GM11168 (cell line): ENCODE results near the gene CARNS1.

ENCODE experiments used
- in situ Hi-C: fragments of 300-500 bp; cut with MboI; formaldehyde crosslinking; loops from one replicate; pipeline ENCODE4 v1.12.0; 2022; ENCODE audit warnings: low sequenced_read_pairs; ENCODE audit not compliant: unreplicated experiment

CARNS1 gene

DNA sequence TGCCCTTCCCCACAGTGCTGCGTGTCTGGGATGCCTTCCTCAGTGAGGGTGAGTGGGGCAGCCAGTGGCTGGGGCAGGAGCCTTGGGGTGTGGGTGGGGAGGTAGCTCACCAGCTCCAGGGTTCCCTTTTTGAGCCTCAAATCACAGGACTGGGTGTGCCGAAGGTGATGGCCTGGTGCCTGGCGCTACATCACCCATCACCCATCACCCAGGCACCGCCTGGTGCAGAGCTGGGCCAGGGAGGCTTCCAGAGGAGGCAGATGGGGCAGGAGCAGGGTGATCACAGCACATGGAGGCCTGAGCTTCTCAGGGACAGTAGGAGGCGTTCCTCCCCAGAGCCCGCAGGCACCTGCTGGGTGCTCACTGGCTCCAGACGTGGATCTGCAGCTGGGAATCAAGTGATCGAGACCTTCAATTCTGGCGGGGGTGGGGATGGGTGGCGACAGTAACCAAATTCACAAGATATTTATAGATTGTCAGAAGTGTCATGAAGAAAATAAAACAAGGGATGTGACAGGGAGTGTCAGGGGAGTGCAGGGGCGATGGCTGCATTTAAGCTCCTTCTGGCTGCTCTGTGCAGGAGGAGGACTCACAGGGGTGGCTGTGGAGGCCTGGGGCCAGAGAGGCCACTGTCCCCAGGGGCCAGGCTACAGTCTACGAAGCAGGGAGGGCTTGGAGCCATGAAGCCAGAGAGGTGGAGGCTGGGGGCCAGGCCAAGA, 8.3 kb upstream of the CARNS1 start:
- in situ Hi-C loops, result loop anchor here (10.0 kb wide), 1 partner anchor 98 kb away; the partner anchor contains the start of genes CDK2AP2 and PITPNM1

DNA sequence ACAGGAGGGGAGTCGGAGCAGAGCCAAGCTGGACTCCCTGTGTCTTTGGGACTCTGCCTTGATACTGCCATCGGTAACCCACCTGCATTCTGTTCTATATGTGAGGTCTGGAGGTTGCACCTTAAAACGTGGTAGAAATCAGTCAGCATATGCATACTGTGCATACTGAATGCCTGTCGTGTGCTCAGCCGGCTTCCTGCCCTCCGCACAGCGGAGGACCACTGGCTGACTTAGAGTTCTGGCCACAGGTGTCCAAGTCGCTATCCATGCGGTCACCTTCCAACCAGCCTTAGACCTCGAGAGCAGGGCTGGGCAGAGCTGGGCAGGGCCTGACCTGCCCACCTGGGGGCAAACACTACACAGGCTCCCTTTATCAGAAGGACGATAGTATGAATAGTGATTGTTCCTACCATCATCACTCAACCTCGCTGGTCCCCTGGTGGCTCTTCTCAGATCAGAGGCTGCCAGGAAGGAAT, 7.8 kb upstream of the CARNS1 start:
- in situ Hi-C loops, result loop anchor here (10.0 kb wide), 1 partner anchor 97 kb away; the partner anchor contains the start of genes CDK2AP2 and PITPNM1

DNA sequence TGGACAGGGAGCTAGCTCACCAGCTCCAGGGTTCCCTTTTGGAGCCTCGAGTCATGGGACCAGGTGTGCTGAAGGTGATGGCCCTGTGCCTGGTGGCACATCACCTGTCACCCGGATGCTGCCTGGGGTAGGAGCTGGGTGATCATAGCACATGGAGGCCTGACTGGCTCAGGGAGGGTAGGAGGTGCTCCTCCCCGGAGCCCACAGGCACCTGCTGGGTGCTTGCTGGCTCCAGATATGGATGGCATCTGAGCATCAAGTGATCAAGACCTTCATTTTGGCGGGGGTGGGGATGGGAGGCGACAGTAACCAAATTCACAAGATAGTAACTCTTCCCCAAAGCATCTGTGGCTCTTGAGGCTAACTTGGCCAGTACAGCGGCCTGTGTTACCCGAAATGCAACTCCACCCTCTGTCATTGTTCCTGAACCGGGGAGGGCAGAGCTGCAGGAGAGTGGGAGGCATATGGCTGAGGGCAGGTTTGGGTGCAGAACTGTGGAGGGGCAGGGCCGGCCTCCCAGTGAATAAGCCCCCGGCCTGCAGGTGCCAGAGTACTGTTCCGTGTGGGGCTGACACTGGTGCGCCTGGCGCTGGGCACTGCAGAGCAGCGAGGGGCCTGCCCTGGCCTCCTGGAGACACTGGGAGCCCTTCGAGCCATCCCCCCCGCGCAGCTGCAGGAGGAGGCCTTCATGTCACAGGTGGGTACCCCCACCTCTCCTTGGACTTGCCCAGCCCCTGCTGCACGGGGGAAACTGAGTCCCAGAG, 6.9 kb upstream of the CARNS1 start:
- in situ Hi-C loops, result loop anchor here (10.0 kb wide), 1 partner anchor 96 kb away; the partner anchor contains the start of genes CDK2AP2 and PITPNM1

DNA sequence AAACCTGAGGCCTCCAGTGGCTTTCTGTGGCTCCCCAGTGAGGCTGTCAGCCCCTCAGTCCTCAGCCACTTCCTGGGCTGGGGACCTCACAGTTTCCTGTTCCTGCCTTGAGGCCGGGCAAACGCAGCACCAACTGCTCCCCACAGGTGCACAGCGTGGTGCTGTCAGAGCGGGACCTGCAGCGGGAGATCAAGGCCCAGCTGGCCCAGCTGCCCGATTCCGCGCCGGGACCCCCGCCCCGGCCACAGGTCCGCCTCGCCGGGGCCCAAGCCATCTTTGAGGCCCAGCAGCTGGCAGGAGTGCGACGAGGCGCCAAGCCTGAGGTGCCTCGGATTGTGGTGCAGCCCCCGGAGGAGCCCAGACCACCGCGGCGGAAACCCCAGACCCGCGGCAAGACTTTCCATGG, 6.2 kb upstream of the CARNS1 start:
- in situ Hi-C loops, result loop anchor here (10.0 kb wide), 1 partner anchor 96 kb away; the partner anchor contains the start of genes CDK2AP2 and PITPNM1

DNA sequence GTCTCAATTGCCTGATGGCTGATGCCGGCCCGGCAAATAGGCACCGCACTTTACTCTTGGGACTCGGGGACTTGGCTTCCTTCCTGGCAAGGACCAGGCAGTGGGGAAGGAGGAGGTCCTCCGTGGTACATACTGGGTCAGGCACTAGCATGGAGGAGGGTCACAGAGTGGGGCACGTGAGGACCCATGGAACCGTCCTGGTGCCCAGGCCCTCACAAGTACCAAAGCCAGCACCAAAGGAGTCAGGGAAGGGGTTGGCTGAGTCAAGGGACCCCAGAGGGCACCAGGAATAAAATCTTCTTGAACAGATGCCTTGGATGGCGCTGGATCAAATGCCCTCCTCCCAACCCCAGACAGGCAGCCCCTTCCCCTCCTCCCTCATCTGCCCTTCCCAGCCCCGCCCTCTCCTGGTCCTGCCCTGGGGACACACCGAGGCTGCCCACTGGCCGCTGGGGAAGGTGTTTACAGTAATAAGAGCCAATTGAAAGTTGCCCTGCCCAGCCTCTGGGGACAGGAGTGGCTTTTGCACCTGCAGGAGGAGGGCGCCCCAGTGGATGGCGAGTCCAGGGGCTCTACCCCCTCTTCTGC, 5.6 kb upstream of the CARNS1 start:
- in situ Hi-C loops, result loop anchor here (10.0 kb wide), 1 partner anchor 95 kb away; the partner anchor contains the start of genes CDK2AP2 and PITPNM1

DNA sequence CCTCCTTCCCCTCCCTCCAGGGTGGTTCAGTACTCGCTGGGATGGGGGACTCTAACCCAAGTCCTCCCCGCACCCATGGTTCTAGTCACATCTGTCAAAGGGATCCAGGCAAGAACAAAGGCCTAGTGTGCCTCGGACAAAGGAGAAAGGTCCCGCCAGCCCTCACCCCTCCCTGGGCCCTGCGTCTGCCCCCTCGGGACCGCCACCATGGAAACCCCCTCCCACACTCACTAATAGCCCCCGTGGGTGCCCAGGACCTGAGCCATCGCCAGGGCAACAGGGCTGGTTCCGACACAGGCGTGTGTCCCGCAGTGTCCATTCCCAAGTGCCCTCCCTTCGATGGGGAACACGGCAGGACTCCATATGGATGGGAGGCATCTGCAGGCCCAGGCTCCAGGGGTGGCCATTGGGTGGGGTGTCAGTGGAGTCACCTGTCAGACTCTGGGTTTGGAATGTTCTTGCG, 5.1 kb upstream of the CARNS1 start:
- in situ Hi-C loops, result no loop called here

DNA sequence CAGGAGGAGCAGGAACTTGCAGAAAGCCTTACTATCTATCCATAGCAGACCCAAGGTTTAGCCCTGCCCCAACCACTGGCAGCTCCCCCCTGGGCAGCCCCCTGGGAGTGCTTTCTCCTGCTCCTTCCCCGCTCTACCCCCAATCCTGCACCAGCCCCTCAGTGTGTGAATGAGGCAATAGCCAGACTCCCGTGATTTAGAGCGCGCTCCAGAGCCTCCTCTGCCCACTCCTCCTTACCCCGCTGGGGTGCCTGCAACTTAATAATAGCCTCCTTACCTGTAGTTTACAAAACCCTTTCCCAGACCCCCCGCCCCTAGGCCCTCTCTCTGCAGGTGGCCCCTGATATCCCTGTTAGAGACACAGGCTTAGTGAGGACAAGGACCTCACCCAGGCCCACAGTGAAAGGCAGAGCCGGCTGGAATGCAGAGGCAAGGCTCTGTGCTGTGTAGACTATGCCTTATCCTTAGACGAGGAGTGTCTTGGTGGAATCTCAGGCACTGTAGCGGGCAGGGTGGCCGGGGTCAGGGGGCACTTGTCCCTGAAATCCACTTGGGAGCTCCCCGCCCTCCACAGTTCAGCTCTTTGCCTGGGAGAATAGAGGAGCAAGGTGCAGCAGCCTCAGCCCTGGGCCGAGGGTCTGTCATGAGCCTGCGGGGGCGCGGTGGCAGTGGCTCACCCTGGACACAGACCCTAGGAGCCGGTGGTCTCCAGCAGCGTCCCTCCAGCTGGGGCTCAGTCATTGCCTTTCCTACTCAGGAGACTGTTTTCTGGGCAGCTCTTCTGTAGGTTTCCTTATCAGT, 4.3 kb upstream of the CARNS1 start:
- in situ Hi-C loops, result no loop called here

DNA sequence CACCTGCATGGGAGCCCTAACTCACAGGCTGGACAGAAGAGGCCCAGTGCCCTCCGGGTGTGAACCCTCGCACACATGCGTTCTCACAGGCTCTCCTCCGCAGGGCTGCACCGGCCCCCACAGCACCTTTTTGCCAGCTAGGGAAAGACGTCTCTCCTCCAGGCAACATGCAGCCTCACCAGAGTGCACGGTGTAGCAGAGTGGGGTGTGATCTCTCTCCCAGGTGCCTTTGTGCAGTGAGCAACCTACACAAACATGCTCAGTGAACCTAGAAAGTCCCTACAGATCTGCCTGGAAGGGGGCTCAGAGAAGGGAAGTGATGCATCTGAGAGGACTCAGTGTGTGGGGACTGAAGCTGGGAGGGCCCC, 3.7 kb upstream of the CARNS1 start:
- in situ Hi-C loops, result no loop called here

DNA sequence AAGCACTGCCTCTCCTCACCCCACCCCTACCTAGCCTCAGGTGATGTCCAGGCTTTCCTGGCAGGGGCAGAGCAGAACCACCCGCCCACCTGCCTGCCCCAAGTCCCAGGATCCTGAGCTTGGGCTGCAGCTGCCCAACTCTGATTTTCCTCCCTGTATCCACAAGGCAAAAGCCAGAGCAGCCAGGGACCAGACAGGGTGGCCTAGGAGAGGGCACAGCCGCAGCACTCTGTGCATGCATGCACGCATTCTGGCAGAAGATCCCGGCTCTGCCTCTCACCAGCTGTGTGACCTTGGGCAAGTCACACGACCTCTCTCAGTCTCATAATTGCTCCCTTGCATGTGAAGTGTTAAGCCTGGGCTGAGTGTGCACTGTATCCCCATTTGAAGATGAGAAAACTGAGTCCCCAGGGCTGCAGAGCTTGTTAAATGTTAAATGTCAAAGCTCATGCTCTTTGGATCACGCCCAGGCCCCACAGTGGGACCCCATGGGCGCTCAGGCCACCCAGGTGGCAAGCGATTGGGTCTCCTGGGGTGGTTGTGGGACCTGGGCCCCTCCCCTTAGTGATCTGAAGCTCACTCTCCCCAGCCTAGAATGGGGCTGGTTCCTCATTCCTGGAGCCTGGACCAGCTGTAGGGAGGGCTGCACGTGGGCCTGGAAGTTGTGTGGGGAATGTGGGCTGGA, 2.8 kb upstream of the CARNS1 start:
- in situ Hi-C loops, result no loop called here

DNA sequence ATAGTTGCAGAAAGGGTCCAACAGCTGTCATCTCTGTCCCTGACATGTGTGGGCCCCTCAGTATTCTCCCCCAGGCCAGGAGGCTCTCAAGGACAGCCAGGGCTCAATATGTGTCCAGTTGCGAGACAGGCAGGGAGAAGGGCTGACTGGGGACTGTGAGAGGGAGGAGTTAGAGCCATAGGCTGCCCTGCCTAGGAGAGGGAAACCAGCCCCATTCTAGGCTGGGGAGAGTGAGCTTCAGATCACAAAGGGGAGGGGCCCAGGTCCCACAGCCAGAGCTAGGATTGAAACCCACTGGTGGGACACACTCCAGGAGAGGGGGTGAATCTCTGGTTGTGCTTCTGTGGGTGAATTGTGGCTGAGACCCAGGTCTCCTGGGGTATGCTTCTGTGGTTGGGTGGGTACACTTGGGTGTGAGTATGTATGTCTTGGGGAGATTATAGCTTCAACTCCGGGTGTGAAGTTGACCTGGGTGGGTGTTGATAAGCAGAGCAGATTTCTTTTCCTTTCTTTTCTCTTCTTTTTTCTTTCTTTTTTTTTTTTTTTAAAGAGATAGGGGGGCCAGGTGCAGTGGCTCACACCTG, 2.1 kb upstream of the CARNS1 start:
- in situ Hi-C loops, result no loop called here

DNA sequence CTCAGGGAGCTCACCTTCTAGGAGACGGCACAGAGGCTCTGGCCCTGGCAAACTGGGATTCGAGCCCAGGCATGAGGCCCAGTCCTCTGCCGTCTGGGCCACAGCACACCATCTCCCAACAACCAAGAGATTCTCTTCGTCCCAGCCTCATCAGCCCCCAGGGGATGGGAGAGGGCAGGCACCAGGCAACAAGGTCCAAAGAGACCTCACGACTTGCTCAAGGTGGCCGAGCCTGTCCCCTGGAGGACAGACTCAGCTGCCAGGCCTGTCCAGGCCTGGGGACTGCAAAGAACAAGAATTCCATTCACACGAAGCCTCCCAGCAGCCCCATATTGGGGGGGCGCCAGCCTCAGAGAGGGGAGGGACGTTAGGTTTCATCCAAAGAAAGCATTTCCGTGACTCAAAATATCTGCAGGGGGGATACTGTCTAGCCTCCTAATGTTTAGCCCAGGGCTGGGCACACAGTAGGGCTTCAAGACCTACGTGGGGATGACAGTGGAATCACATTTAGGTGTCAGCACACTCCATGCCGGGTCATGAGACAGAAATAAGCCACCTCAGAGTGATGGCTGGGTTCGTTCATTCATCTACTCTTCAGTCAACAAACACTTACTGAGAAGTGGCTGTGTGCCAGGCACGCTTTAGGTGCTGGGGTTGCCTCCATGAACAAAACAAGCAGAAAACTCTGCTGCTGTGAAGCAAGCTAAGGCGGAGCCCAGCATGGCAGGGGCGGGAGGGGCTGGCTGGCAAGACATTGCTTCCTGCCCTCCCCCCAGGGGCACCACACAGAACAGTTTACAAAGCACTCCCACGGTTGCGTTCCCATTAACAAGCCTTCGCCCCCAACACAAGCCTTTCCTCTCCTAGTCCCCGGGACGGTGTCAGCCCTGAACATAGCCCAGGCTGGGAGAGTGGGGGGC, 1.2 kb downstream of the CARNS1 start:
- in situ Hi-C loops, result no loop called here

DNA sequence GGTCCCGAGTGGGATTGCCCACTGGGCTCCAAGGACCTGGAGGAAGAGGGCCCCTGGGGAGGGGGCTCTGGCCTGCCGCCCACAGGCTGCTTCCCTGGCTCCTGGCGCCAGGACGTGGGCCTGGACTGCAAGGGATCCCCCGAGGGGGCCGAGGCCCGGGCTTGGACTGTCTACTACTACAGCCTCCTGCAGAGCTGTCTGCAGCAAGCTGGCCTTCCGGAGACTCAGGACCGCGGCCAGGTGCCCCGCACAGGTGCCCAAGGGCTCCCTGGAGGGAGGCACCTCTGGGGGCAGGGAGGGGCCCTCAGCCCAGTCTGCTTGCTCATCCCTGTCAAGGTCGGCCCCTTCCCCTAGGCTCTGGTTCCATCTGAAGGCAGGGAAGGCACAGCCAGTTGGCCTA, 1.9 kb downstream of the CARNS1 start:
- in situ Hi-C loops, result no loop called here

DNA sequence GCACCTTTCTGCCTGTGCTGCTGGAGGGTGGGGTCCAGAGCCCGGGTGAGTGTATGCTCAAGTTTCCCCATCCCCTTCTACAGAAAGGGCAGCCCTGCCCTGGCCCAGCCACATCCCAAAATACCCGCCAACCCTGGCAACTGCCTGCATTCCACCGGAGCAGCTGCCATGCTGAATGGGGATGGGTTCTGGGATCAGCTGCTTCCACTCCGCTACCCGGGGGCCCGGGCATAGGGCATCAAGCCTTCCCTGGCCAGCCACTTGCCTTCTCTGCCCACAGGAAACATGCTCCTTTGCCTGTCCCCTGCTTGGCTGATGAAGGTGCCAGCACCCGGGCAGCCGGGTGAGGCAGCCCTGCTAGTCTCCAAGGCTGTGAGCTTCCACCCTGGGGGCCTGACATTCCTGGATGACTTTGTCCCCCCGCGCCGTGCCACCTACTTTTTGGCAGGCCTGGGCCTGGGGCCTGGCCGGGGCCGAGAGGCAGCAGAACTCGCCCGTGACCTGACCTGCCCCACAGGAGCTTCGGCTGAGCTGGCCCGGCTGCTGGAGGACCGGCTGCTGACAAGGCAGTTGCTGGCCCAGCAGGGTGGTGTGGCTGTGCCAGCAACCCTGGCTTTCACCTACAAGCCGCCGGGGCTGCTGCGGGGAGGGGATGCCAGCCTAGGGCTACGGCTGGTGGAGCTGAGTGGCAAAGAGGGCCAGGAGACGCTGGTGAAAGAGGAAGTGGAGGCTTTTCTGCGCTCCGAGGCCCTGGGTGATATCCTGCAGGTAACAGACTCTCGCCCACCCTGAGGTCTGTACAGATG, 3.2 kb downstream of the CARNS1 start:
- in situ Hi-C loops, result no loop called here

DNA sequence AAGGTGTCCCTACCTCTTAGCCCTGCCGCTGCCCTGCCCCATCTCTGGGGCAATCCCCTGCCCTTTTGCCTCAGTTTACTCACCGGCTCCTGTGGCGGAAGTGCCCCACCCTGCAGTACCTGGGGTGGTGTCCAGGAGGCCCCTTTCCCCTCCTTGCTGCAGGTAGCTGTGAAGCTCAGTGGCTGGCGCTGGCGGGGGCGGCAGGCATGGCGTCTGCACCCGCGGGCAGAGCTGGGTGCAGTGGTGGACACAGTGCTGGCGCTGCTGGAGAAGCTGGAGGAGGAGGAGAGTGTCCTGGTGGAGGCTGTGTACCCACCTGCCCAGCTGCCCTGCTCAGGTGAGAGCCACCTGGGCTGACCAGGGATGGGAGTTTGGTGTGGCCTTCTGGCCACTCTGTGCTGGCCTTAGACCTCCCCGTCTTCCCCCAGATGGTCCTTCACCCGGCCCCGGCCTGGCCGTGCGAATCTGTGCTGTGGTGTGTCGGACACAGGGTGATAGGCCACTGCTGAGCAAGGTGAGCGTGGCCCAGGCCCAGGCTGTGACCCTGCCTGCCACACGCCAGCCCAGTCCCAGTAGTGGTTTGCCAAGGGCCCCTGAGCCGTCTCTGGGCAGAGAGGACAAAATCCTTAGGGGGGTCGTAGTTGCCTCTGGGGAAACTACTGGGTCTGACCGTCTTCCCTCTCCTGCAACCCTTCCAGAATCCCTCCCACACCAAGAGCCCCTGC, 4.0 kb downstream of the CARNS1 start:
- in situ Hi-C loops, result no loop called here

DNA sequence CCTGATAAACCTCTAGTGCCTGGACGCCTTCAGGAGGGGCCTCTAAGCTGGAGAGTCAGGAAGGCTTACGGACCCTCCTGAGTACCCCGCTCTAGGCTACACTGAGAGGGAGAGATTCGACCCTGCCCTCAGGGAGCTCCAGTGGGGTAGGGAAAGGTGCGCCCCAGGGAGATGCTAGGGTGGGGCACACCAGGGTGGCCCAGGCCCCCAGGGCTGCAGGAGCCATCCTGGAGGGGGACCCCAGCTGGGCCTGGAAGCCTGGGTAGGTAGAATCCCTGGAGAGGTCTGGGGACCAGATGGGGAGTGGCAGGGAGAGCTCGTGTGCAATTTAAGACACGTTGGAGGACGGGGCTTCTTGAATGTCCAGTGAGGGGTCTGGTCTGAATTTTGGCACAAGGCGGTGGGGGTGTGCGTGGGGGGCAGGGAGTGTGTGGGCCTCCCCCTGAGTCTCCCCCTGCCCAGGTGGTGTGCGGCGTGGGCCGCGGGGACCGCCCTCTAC, 4.7 kb downstream of the CARNS1 start:
- in situ Hi-C loops, result no loop called here

DNA sequence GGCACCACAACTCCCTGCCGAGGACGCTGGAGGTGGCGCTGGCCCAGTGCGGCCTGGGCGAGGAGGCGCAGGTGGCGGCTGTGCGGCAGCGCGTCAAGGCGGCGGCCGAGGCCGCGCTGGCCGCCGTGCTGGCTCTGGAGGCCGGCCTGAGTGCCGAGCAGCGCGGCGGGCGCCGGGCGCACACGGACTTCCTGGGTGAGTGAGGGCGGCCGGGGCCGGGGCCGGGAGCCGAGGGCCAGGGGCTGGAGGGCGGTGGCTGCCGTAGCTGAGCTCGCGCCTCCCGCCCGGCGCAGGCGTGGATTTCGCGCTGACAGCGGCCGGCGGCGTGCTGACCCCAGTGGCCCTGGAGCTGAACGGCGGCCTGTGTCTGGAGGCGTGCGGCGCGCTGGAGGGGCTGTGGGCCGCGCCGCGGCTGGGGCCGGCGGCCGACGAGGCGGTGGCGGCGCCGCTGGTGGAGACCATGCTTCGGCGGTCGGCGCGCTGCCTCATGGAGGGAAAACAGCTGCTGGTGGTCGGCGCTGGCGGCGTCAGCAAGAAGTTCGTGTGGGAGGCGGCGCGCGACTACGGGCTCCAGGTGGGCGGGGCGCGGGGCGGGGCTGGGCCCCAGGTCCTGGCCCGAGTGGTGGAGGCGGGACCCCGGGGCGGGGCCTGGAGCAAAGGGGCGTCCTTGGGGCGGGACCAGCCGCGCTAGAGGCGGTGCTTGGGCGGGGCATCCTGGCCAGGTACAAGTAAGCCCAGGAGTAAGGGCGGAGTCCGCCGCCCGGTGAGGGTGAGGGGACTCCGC, 5.4 kb downstream of the CARNS1 start:
- in situ Hi-C loops, result no loop called here
